Liver (tissue), 9 donors: ENCODE results near the gene HSF2BP. TPM values are rescaled to one million over a fixed set of nuclear protein-coding genes. Genes with fewer than 3 reads are reported as not detected.

Source experiments
- DNase-seq: peaks from one replicate; pipeline ENCODE4 v3.0.0-alpha.2; 2017; ENCODE audit warnings: low spot score
- H3K27ac ChIP-seq, 2 donors: one replicate each; pipeline ENCODE4 v1.7.0; 2013; ENCODE audit warnings: inconsistent platforms in 2 of 2, low read length in 2 of 2, control low read depth in 1 of 2, low read depth in 1 of 2, mild to moderate bottlenecking in 1 of 2
- H3K27me3 ChIP-seq, 4 donors: one replicate each; pipeline versions ENCODE4 v1.6.1 to v1.7.0; 2013; ENCODE audit warnings: low read length in 3 of 4, inconsistent platforms in 1 of 4, mild to moderate bottlenecking in 1 of 4, moderate library complexity in 1 of 4; ENCODE audit not compliant: control insufficient read depth in 4 of 4, insufficient read depth in 4 of 4
- H3K36me3 ChIP-seq, 4 donors: one replicate each; pipeline versions ENCODE4 v1.6.1 to v1.7.0; 2013; ENCODE audit warnings: low read length in 3 of 4, mild to moderate bottlenecking in 3 of 4, low read depth in 1 of 4, moderate library complexity in 1 of 4; ENCODE audit not compliant: control insufficient read depth in 4 of 4, insufficient read depth in 3 of 4
- H3K4me1 ChIP-seq, 4 donors: one replicate each; pipeline versions ENCODE4 v1.6.1 to v1.7.0; 2013; ENCODE audit warnings: low read length in 3 of 4, mild to moderate bottlenecking in 3 of 4, moderate library complexity in 1 of 4; ENCODE audit not compliant: control insufficient read depth in 4 of 4, insufficient read depth in 4 of 4
- H3K4me3 ChIP-seq, 3 donors: one replicate each; pipeline versions ENCODE4 v1.6.1 to v1.7.0; 2013; ENCODE audit warnings: low read length in 3 of 3, control low read depth in 1 of 3, low read depth in 1 of 3, mild to moderate bottlenecking in 1 of 3
- H3K9ac ChIP-seq, 2 donors: one replicate each; pipeline ENCODE4 v1.7.0; 2013; ENCODE audit warnings: low read length in 2 of 2, mild to moderate bottlenecking in 2 of 2, moderate library complexity in 2 of 2, control low read depth in 1 of 2, low read depth in 1 of 2
- H3K9me3 ChIP-seq, 4 donors: one replicate each; pipeline versions ENCODE4 v1.6.1 to v1.7.0; 2013; ENCODE audit warnings: low read length in 3 of 4; ENCODE audit not compliant: control insufficient read depth in 4 of 4
- CTCF ChIP-seq: fragments of 150-350 bp; IDR thresholded peaks from 2 replicates; pipeline ENCODE4 v1.5.1; 2017; ENCODE audit warnings: improper control_type of control experiment, low read depth, low read length; ENCODE audit not compliant: missing input control
- EGR1 ChIP-seq, 2 donors: IDR thresholded peaks; 2 replicates each; pipeline ENCODE4 v1.6.1; 2016 to 2018; ENCODE audit warnings: antibody characterized with exemption in 2 of 2, low read depth in 2 of 2
- FOXA2 ChIP-seq: IDR thresholded peaks from 2 replicates; pipeline ENCODE4 v1.6.1; 2016; ENCODE audit warnings: antibody characterized with exemption
- GABPA ChIP-seq, 2 donors: IDR thresholded peaks in 1 of 2; conservative IDR thresholded peaks in 1 of 2; 2 replicates each; pipeline ENCODE4 v1.6.1; 2016; ENCODE audit warnings: antibody characterized with exemption in 2 of 2, mild to moderate bottlenecking in 1 of 2, moderate library complexity in 1 of 2
- HNF4A ChIP-seq, 2 donors: conservative IDR thresholded peaks; 2 replicates each; pipeline ENCODE4 v1.6.1; 2016; ENCODE audit warnings: antibody characterized with exemption in 2 of 2, mild to moderate bottlenecking in 2 of 2
- MAX ChIP-seq: IDR thresholded peaks from 2 replicates; pipeline ENCODE4 v1.6.1; 2016; ENCODE audit warnings: antibody characterized with exemption
- NR2F2 ChIP-seq: IDR thresholded peaks from 2 replicates; pipeline ENCODE4 v1.6.1; 2016; ENCODE audit warnings: antibody characterized with exemption
- RXRA ChIP-seq, 2 donors: IDR thresholded peaks; 2 replicates each; pipeline ENCODE4 v1.6.1; 2017 to 2018; ENCODE audit warnings: antibody characterized with exemption in 2 of 2, mild to moderate bottlenecking in 1 of 2
- TAF1 ChIP-seq: conservative IDR thresholded peaks from 2 replicates; pipeline ENCODE4 v1.6.1; 2016; ENCODE audit warnings: antibody characterized with exemption, mild to moderate bottlenecking
- YY1 ChIP-seq: IDR thresholded peaks from 2 replicates; pipeline ENCODE4 v1.6.1; 2016; ENCODE audit warnings: antibody characterized with exemption, mild to moderate bottlenecking
- ZBTB33 ChIP-seq: IDR thresholded peaks from 2 replicates; pipeline ENCODE4 v1.6.1; 2016; ENCODE audit warnings: antibody characterized with exemption
- WGBS: extraction: QIAGEN DNeasy Blood & Tissue Kit; methylation state at CpG from one replicate; pipeline ENCODE4 v1.1.7; 2013; 5-methylcytosine and 5-hydroxymethylcytosine counted together
- polyA plus RNA-seq, 2 donors: library from polyadenylated mRNA; stranded (reverse) in 1 of 2; unstranded in 1 of 2; fragments of 200-250 nt in 1 of 2; fragments of >200 nt in 1 of 2; fragmentation: Nextera tagmentation in 1 of 2; extraction: Ambion mirVana in 1 of 2; gene quantifications; one replicate each; pipeline versions ENCODE4 v1.2.1 to v1.2.3, GENCODE V29; 2013 to 2015
- total RNA-seq, 2 donors: library from RNA; depleted of rRNA; stranded (reverse); fragments of >200 nt; gene quantifications; one replicate each; pipeline ENCODE4 v1.2.3, GENCODE V29; 2014
- TF ChIP-seq, protein P1 (sequence below): IDR thresholded peaks from 2 replicates; pipeline ENCODE4 v1.6.1; 2016; ENCODE audit warnings: antibody characterized with exemption, mild to moderate bottlenecking
- donor health status: healthy.
- donor health status: healthy.
- donor health status: healthy.
- donor health status: healthy.
- donor health status: healthy.

HSF2BP gene
- total and polyA plus RNA-seq, 4 donors: 0.14 to 0.33 (median 0.16) TPM; not detected in 1

DNA sequence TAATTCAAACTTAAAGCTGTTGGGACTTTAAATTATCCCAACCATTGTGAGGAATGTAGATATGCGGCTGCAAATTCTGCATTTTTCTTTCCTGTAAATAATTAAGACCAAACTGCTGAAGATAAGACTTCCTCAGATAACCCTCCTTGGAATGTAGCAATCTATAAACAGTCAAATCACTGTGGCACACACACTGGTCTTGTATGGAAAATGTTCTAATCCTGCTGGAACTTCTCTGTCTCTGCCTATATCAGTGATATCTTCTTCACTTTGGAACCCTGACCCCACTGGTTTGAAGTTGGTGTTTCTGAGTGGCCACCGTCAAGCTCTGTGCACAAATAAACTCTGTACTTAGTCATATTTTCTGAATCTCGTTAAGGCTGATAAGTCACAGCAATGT lies 32.9 kb downstream of the HSF2BP start:
- no peak for TF ChIP-seq RXRA (IDR thresholded peaks at IDR 0.05)
- TF ChIP-seq ZBTB33: no peak
- TF ChIP-seq, protein P1, sequence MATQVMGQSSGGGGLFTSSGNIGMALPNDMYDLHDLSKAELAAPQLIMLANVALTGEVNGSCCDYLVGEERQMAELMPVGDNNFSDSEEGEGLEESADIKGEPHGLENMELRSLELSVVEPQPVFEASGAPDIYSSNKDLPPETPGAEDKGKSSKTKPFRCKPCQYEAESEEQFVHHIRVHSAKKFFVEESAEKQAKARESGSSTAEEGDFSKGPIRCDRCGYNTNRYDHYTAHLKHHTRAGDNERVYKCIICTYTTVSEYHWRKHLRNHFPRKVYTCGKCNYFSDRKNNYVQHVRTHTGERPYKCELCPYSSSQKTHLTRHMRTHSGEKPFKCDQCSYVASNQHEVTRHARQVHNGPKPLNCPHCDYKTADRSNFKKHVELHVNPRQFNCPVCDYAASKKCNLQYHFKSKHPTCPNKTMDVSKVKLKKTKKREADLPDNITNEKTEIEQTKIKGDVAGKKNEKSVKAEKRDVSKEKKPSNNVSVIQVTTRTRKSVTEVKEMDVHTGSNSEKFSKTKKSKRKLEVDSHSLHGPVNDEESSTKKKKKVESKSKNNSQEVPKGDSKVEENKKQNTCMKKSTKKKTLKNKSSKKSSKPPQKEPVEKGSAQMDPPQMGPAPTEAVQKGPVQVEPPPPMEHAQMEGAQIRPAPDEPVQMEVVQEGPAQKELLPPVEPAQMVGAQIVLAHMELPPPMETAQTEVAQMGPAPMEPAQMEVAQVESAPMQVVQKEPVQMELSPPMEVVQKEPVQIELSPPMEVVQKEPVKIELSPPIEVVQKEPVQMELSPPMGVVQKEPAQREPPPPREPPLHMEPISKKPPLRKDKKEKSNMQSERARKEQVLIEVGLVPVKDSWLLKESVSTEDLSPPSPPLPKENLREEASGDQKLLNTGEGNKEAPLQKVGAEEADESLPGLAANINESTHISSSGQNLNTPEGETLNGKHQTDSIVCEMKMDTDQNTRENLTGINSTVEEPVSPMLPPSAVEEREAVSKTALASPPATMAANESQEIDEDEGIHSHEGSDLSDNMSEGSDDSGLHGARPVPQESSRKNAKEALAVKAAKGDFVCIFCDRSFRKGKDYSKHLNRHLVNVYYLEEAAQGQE: no peak
- no peak for TF ChIP-seq FOXA2
- TF ChIP-seq HNF4A (conservative IDR thresholded peaks at IDR 0.05): no peak
- peak; percentile 56 for TF ChIP-seq NR2F2
- TF ChIP-seq EGR1 (IDR thresholded peaks at IDR 0.05; ENCODE audit: low read depth in 2 of 2): no peak
- no peak for TF ChIP-seq CTCF
- Histone ChIP-seq H3K9me3 (no peaks in the 10 kb centered on the region), H3K9ac (no peak overlapping the region), H3K4me1 (no peaks in the 10 kb centered on the region), H3K36me3 (no peaks in the 10 kb centered on the region), H3K27ac (peak overlapping the region in 1 of 2 donors; percentile 12), H3K4me3 (no peak overlapping the region), H3K27me3 (no peaks in the 10 kb centered on the region)
- no peak for DNase-seq
- 68% methylated on average over 3 of the region's 3 CpGs for WGBS

GRCh38 chr21:43624339-43624738 lies 34.9 kb downstream of the HSF2BP start:
- no peak for TF ChIP-seq MAX
- TF ChIP-seq HNF4A (conservative IDR thresholded peaks at IDR 0.05): no peak
- no peak for TF ChIP-seq TAF1
- TF ChIP-seq GABPA (IDR thresholded peaks at IDR 0.05 in 1 of 2, conservative IDR thresholded peaks at IDR 0.05 in 1 of 2): no peak
- no peak for TF ChIP-seq ZBTB33
- no peak for TF ChIP-seq YY1
- TF ChIP-seq, protein P1: no peak
- TF ChIP-seq NR2F2: no peak
- no peak overlapping the region for H3K9ac ChIP-seq
- DNase-seq: no peak
- H3K27me3 ChIP-seq: no peaks in the 10 kb centered on the region
- H3K4me1 ChIP-seq: no peaks in the 10 kb centered on the region
- 95% methylated on average over 4 of the region's 4 CpGs for WGBS
- peaks cover 0 to 7% (median 4%) of the 10 kb centered on the region in 4 donors for H3K9me3 ChIP-seq
- no peak overlapping the region for H3K27ac ChIP-seq
- H3K4me3 ChIP-seq: no peak overlapping the region
- H3K36me3 ChIP-seq: no peaks in the 10 kb centered on the region
